Activated B cell treated with CpG ODN at 0.5 μM for 24 hours (primary cell): ENCODE measurements around the gene LGSN. TPM values are rescaled to one million over a fixed set of nuclear protein-coding genes. Genes with fewer than 3 reads are reported as not detected.

Source experiments
- ATAC-seq: fragments of 200-7000 bp; cut with Tn5 transposase; one replicate; pipeline ENCODE4 v1.10.0; 2021; ENCODE audit warnings: low read depth, mild to moderate bottlenecking, moderate library complexity
- CTCF ChIA-PET: fragments of 350-600 bp; sonication (Branson Sonifier 250); formaldehyde crosslinking; loops from one replicate; lab custom pipeline; 2021; ENCODE audit warnings: antibody characterized with exemption; lab: Charles Lee
- POLR2A ChIA-PET: fragments of 350-600 bp; sonication (Branson Sonifier 250); formaldehyde crosslinking; loops from one replicate; lab custom pipeline; 2021; ENCODE audit warnings: antibody characterized with exemption; lab: Charles Lee
- DNase-seq: peaks from one replicate; pipeline ENCODE4 v3.0.0; 2022
- H3K27ac Mint-ChIP-seq: one replicate; pipeline ENCODE4 v1.8.0; 2020; ENCODE audit warnings: mixed read lengths
- H3K27me3 Mint-ChIP-seq: one replicate; pipeline ENCODE4 v1.8.0; 2021; ENCODE audit warnings: mixed read lengths
- H3K36me3 Mint-ChIP-seq: one replicate; pipeline ENCODE4 v1.8.0; 2021; ENCODE audit warnings: low read depth, mixed read lengths
- H3K4me1 Mint-ChIP-seq: one replicate; pipeline ENCODE4 v1.8.0; 2021; ENCODE audit warnings: mixed read lengths
- H3K4me3 Mint-ChIP-seq: one replicate; pipeline ENCODE4 v1.8.0; 2020; ENCODE audit warnings: mild to moderate bottlenecking, mixed read lengths
- H3K9me3 Mint-ChIP-seq: one replicate; pipeline ENCODE4 v1.8.0; 2020; ENCODE audit warnings: mixed read lengths
- CTCF ChIP-seq: fragments of 200-600 bp; IDR thresholded peaks from one replicate; pipeline ENCODE4 v1.8.0; 2022; ENCODE audit warnings: antibody characterized with exemption, mild to moderate bottlenecking
- intact Hi-C: fragments of 100-400 bp; cut with micrococcal nuclease; formaldehyde crosslinking; loops from one replicate; pipeline ENCODE4 v1.15.1; 2024
- total RNA-seq: library from RNA; stranded (reverse); gene quantifications from 2 replicates; pipeline ENCODE4 v1.2.3, GENCODE V29; 2022

LGSN gene
- total RNA-seq, 1 donor from 2014 or later: 0.11 TPM

GRCh38 chr6:63352544-63353285 lies 32.9 kb upstream of the LGSN start:
- Mint-ChIP-seq H3K9me3 (peaks cover 3% of the 10 kb centered on the region), H3K4me1 (peaks cover 22% of the 10 kb centered on the region), H3K36me3 (no peaks in the 10 kb centered on the region), H3K27ac (peak overlapping the region; percentile 63), H3K4me3 (peak overlapping the region; percentile 69), H3K27me3 (no peaks in the 10 kb centered on the region)
- TF ChIP-seq CTCF: no peak
- ChIA-PET CTCF (interaction anchor here (0.6 to 3.0 kb wide), 7 partner anchors 11 to 450 kb away, joined by 3 to 23 read pairs (median 7); no protein-coding TSS in a partner anchor), POLR2A (interaction anchor here (1.0 to 1.3 kb wide), 3 partner anchors 219 to 246 kb away, joined by 3 to 6 read pairs (median 4); no protein-coding TSS in a partner anchor)
- intact Hi-C loops: loop anchor here (1.0 to 5.0 kb wide), 5 partner anchors 155 to 412 kb away; partner anchors contain the start of genes LOC128125822 and PTP4A1
- DNase-seq: no peak
- peak; percentile 77 for ATAC-seq

GRCh38 chr6:63352069-63352543 lies 32.3 kb upstream of the LGSN start:
- intact Hi-C loops: loop anchor here (1.0 to 5.0 kb wide), 5 partner anchors 155 to 412 kb away; partner anchors contain the start of genes LOC128125822 and PTP4A1
- Mint-ChIP-seq H3K4me3 (peak overlapping the region; percentile 69), H3K4me1 (peaks cover 22% of the 10 kb centered on the region), H3K27ac (peak overlapping the region; percentile 63), H3K9me3 (peaks cover 3% of the 10 kb centered on the region), H3K36me3 (no peaks in the 10 kb centered on the region), H3K27me3 (no peaks in the 10 kb centered on the region)
- POLR2A ChIA-PET: interaction anchor here (1.0 to 1.3 kb wide), 3 partner anchors 219 to 246 kb away, joined by 3 to 6 read pairs (median 4); no protein-coding TSS in a partner anchor
- ATAC-seq (peak; percentile 18), DNase-seq (no peak)
- CTCF ChIA-PET: interaction anchor here (0.7 to 3.0 kb wide), 7 partner anchors 10 to 1065 kb away, joined by 3 to 23 read pairs (median 7); no protein-coding TSS in a partner anchor
- TF ChIP-seq CTCF: no peak

DNA sequence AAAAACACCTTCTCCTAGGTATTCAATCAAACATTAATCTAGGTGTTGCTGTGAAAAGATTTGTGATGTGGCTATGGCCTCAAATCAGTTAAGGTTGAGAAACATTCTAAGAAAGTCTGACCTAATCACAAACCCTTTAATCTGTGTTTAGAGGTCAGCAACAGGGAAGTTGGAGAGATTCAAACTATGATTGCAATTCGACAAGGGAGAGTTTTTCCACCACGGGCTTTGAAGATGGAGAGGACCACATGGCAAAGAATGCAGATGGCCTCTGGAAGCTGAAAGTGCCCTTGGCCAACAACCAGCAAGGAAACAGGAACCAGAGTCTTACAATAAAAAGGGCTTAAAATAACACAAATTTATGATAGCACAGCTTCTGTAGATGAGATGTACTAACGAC lies 29.6 kb upstream of the LGSN start:
- peaks cover 22% of the 10 kb centered on the region for H3K4me1 Mint-ChIP-seq
- no peak for TF ChIP-seq CTCF
- ATAC-seq: no peak
- intact Hi-C loops: no loop called here
- H3K27me3 Mint-ChIP-seq: no peaks in the 10 kb centered on the region
- no peaks in the 10 kb centered on the region for H3K36me3 Mint-ChIP-seq
- POLR2A ChIA-PET: no interaction called here
- CTCF ChIA-PET: no interaction called here
- no peak overlapping the region for H3K27ac Mint-ChIP-seq
- no peak for DNase-seq
- peaks cover under 1% of the 10 kb centered on the region for H3K9me3 Mint-ChIP-seq
- no peak overlapping the region for H3K4me3 Mint-ChIP-seq

DNA sequence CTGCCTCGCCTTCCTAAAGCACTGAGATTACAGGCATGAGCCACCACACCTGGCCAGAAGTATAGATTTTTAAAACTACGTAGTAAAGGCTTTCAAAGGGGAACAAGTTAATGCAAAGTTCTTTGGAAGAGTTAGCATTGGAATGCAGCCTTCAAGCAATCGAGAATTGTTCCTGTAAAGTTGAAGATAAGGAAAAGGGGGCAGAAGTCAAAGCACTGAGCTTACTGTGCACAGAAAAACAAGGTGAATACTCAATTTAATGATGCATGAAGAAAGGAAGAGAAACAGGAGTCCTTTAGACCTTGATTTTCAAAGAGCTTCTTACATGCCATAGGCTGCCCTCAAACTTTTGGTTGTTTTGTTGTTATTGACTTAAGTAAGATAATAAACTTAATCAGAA lies 29.1 kb upstream of the LGSN start:
- peaks cover 19% of the 10 kb centered on the region for H3K4me1 Mint-ChIP-seq
- DNase-seq: no peak
- H3K27ac Mint-ChIP-seq: no peak overlapping the region
- H3K27me3 Mint-ChIP-seq: no peaks in the 10 kb centered on the region
- no peaks in the 10 kb centered on the region for H3K36me3 Mint-ChIP-seq
- CTCF ChIA-PET: no interaction called here
- TF ChIP-seq CTCF: no peak
- H3K4me3 Mint-ChIP-seq: no peak overlapping the region
- intact Hi-C loops: no loop called here
- ATAC-seq: no peak
- H3K9me3 Mint-ChIP-seq: no peaks in the 10 kb centered on the region
- POLR2A ChIA-PET: no interaction called here

GRCh38 chr6:63347599-63347998 lies 27.8 kb upstream of the LGSN start:
- intact Hi-C loops: no loop called here
- H3K27ac Mint-ChIP-seq: no peak overlapping the region
- DNase-seq: no peak
- peaks cover 9% of the 10 kb centered on the region for H3K4me1 Mint-ChIP-seq
- ChIA-PET POLR2A (no interaction called here), CTCF (no interaction called here)
- no peak for TF ChIP-seq CTCF
- no peak for ATAC-seq
- H3K4me3 Mint-ChIP-seq: no peak overlapping the region
- H3K9me3 Mint-ChIP-seq: no peaks in the 10 kb centered on the region
- no peaks in the 10 kb centered on the region for H3K27me3 Mint-ChIP-seq
- H3K36me3 Mint-ChIP-seq: no peaks in the 10 kb centered on the region
